ENCODE measurements around the gene DLGAP4. TPM values are rescaled to one million over a fixed set of nuclear protein-coding genes. Genes with fewer than 3 reads are reported as not detected.

The DLGAP4 gene
- total RNA-seq, 2 experiments from 2014 or later = 11.5 to 13.1 TPM

DNA sequence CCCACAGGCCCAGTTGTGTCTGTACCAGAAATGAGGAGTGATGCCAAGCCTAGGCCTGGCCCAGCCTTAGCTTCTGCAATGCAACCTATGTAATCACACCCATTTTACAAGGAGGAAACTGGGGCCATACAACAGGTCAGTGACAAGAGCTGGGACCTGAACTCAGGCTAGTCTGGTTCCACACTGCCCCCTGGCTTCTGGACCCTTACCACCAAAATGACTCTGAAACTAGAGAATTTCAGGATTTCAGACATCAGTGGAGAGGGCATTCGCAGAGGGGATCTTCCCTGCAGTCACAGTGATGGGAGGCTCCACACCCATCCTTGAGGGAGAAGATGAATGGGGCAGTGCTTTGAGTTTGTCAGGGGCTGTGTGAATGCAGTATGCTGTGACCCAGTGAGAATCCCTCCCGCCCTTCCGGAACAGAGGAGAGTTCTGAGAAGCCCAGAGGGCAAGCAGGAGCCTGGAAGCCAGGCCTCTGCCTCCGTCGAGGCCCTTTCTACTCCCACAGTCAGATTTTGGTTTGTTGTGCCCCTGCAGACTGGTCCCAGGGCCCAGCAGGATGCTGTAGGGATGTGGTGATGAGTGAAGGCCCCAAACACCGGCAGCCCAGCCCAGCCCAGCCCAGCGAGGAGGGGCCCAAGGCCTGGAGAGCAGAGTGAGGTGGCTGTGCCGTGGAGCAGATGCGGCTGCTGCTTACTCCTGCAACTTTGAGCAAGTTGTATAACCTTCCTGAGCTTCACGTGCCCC is 187.1 kb downstream of the DLGAP4 start:
- ChIA-PET POLR2A (interaction anchor here (1.0 kb wide), 1 partner anchor 26 kb away, joined by 3 read pairs; no protein-coding TSS in a partner anchor), CTCF (interaction anchor here (0.7 to 2.3 kb wide), 6 partner anchors 7 to 281 kb away, joined by 3 to 8 read pairs (median 4); partner anchors contain the start of gene DSN1)
- ATAC-seq (no peak), DNase-seq (peak; percentile 52)
- H3K9me3 Mint-ChIP-seq = no peaks in the 10 kb centered on the region
- no peaks in the 10 kb centered on the region for H3K36me3 Mint-ChIP-seq (ENCODE audit: low read depth)
- no peak overlapping the region for H3K4me3 Mint-ChIP-seq
- H3K27me3 Mint-ChIP-seq = no peaks in the 10 kb centered on the region
- H3K4me1 Mint-ChIP-seq (ENCODE audit: low read depth) = peaks cover 29% of the 10 kb centered on the region
- intact Hi-C loops (cut with micrococcal nuclease) = no loop called here
- TF ChIP-seq, protein P1, sequence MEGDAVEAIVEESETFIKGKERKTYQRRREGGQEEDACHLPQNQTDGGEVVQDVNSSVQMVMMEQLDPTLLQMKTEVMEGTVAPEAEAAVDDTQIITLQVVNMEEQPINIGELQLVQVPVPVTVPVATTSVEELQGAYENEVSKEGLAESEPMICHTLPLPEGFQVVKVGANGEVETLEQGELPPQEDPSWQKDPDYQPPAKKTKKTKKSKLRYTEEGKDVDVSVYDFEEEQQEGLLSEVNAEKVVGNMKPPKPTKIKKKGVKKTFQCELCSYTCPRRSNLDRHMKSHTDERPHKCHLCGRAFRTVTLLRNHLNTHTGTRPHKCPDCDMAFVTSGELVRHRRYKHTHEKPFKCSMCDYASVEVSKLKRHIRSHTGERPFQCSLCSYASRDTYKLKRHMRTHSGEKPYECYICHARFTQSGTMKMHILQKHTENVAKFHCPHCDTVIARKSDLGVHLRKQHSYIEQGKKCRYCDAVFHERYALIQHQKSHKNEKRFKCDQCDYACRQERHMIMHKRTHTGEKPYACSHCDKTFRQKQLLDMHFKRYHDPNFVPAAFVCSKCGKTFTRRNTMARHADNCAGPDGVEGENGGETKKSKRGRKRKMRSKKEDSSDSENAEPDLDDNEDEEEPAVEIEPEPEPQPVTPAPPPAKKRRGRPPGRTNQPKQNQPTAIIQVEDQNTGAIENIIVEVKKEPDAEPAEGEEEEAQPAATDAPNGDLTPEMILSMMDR (IDR thresholded peaks at IDR 0.05) = no peak
- H3K27ac Mint-ChIP-seq = no peak overlapping the region

DNA sequence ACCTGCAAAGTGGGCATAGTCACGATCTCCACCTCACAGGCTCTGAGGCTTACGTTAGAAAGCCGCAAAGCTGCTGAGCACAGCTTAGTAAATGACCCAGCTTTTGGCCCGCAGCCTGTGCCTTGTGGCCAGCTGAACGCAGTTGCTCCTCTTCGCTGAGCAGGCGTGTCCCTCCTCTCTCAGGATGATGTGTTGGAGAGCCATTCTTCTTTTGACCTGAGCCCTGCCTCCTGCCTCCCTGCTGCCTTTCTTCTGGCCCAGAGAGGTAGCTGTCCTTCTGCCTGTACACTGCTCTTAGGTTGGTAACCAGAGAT is 187.6 kb downstream of the DLGAP4 start:
- intact Hi-C loops (cut with micrococcal nuclease) = no loop called here
- H3K27ac Mint-ChIP-seq = no peak overlapping the region
- TF ChIP-seq, protein P1 (IDR thresholded peaks at IDR 0.05) = no peak
- H3K9me3 Mint-ChIP-seq = no peaks in the 10 kb centered on the region
- ATAC-seq (no peak), DNase-seq (no peak)
- ChIA-PET CTCF (interaction anchor here (0.7 to 2.3 kb wide), 2 partner anchors 8 kb away, joined by 3 to 8 read pairs; no protein-coding TSS in a partner anchor), POLR2A (interaction anchor here (0.8 kb wide), 1 partner anchor 464 kb away, joined by 3 read pairs; no protein-coding TSS in a partner anchor)
- H3K4me3 Mint-ChIP-seq = no peak overlapping the region
- H3K27me3 Mint-ChIP-seq = no peaks in the 10 kb centered on the region
- H3K4me1 Mint-ChIP-seq (ENCODE audit: low read depth) = peaks cover 29% of the 10 kb centered on the region
- no peaks in the 10 kb centered on the region for H3K36me3 Mint-ChIP-seq (ENCODE audit: low read depth)

DNA sequence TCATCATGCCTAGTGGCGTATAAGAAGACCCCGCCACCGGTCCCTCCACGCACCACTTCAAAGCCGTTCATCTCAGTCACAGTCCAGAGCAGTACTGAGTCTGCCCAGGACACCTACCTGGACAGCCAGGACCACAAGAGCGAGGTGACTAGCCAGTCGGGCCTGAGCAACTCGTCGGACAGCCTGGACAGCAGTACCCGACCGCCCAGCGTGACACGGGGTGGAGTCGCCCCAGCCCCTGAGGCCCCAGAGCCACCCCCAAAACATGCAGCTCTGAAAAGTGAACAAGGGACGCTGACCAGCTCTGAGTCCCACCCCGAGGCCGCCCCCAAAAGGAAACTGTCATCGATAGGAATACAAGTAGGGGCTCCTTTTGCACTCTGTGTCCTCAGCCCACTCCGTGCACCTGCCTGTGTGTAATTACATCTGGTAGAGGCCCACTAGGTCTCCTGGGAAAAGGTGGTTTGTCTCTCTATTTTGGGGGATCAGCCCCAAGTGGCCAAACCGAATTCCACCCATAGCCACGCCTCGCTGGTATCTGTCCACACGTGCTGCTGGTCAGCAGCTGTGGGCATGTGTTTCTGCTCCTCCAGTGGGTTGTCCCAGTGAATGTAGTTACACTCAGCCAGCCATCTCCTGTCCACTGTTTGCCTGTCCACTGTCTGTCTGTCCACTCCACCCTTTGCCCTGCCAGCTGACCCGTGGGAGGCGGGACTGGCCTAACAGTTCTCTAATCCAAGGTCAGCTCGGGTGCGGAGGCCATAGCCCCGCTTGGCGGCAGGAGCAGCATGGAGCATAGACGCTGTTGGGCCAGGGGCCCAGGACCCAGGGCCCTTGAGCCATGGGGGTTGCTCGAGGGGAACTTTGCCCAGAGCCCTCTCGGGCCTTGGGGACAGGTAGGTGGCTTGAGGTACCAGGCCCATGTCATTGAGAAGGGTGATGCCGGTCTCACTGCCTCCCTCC is 190.8 kb downstream of the DLGAP4 start:
- POLR2A ChIA-PET = no interaction called here
- DNase-seq (no peak), ATAC-seq (no peak)
- Mint-ChIP-seq H3K4me1 (ENCODE audit: low read depth) (peaks cover 21% of the 10 kb centered on the region), H3K4me3 (no peak overlapping the region), H3K27ac (peak overlapping the region; percentile 20), H3K36me3 (ENCODE audit: low read depth) (no peaks in the 10 kb centered on the region), H3K9me3 (no peaks in the 10 kb centered on the region), H3K27me3 (no peaks in the 10 kb centered on the region)
- CTCF ChIA-PET = no interaction called here
- TF ChIP-seq, protein P1 (IDR thresholded peaks at IDR 0.05) = no peak
- intact Hi-C loops (cut with micrococcal nuclease) = no loop called here

DNA sequence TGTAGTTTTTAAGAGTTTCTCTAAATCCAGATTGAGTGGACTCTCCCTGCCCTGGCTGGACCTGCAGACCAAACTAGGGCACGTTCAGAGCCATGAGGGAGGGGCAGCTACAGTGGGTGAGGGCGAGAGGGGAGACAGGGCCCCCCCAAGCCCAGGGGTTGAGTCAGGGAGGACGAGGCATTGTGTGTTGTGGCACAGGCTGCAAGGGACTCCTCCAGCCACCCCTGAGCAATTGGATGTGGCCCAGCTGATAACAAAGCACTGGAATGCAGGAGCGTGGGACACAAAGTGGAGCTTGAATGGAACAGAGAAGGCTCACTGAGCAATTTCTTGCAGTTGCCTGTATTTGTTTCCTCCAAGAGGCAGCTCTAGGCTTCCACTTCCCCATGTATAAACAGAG is 191.7 kb downstream of the DLGAP4 start:
- no peaks in the 10 kb centered on the region for H3K9me3 Mint-ChIP-seq
- no peak overlapping the region for H3K27ac Mint-ChIP-seq
- H3K27me3 Mint-ChIP-seq = no peaks in the 10 kb centered on the region
- ATAC-seq (no peak), DNase-seq (no peak)
- intact Hi-C loops (cut with micrococcal nuclease) = no loop called here
- no peak overlapping the region for H3K4me3 Mint-ChIP-seq
- ChIA-PET POLR2A (no interaction called here), CTCF (no interaction called here)
- TF ChIP-seq, protein P1 (IDR thresholded peaks at IDR 0.05) = no peak
- H3K36me3 Mint-ChIP-seq (ENCODE audit: low read depth) = no peaks in the 10 kb centered on the region
- peaks cover 13% of the 10 kb centered on the region for H3K4me1 Mint-ChIP-seq (ENCODE audit: low read depth)
